ENCODE data around the gene NSUN2. TPM values are rescaled to one million over a fixed set of nuclear protein-coding genes. Genes with fewer than 3 reads are reported as not detected.

NSUN2 gene
- total RNA-seq, 3 donors from 2014 or later (not counting 1 experiment from before 2014, with no cell fraction given) = 61.3 to 87.4 (median 81.4) TPM

DNA sequence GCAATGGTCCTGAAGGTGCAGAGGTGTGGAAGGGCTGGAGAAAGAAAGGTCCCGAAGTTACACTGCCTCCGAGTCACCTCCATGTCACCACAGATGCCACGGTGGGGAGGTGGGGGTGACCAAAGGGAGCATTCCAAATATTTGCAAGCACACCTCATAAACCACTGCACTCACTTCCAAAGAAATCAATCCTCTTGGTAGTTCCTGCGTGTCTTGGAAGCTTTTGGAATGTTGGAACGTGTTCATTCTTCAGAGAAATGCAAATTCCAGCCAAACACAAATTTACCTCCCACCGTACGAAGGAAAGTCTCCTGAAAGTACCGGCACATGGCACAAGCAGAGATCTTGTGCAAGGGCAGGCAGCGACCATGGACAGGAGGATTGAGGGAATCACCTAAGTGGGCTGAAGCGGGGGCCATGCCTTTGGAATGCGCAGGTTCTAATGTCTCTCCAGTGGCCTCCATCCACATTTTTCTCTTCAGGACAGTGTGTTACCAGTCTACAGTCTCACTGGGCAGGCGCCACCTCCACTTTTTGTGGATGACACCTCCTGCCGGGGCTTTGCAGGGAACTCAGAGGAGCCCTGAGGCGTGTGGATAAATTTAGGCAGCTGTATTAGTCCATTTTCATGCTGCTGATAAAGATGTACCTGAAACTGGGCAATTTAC, 54.0 kb downstream of the NSUN2 start:
- no peak overlapping the region for H3K4me3 Mint-ChIP-seq
- no peak overlapping the region for H3K27ac Mint-ChIP-seq
- WGBS (ENCODE audit: insufficient coverage) = 80% methylated on average over 14 of the region's 14 CpGs
- H3K4me3 ChIP-seq (ENCODE audit: low read length) = no peak overlapping the region
- H3K36me3 ChIP-seq (ENCODE audit: control insufficient read depth, insufficient read depth, low read length) = no peaks in the 10 kb centered on the region
- no peaks in the 10 kb centered on the region for H3K9me3 ChIP-seq (ENCODE audit: control insufficient read depth, insufficient read depth, low read length)
- DNase-seq = no peak
- intact Hi-C loops (cut with micrococcal nuclease) = loop anchor here (10.0 kb wide), 1 partner anchor 1084 kb away; no protein-coding TSS in a partner anchor
- no peak overlapping the region for H3K27ac ChIP-seq (ENCODE audit: low read length)
- H3K9me3 Mint-ChIP-seq = no peaks in the 10 kb centered on the region
- H3K27me3 Mint-ChIP-seq (ENCODE audit: low read depth in 2 of 2) = peaks cover 15 to 33% of the 10 kb centered on the region in 2 donors
- no peaks in the 10 kb centered on the region for H3K4me1 Mint-ChIP-seq
- peaks cover 3% of the 10 kb centered on the region for H3K4me1 ChIP-seq (ENCODE audit: control insufficient read depth, insufficient read depth, low read length)
- H3K27me3 ChIP-seq (ENCODE audit: control insufficient read depth, insufficient read depth, low read length) = peaks cover 4% of the 10 kb centered on the region
- no peak for ATAC-seq
- no peaks in the 10 kb centered on the region for H3K36me3 Mint-ChIP-seq
- no peak for TF ChIP-seq CTCF (IDR thresholded peaks at IDR 0.05)

DNA sequence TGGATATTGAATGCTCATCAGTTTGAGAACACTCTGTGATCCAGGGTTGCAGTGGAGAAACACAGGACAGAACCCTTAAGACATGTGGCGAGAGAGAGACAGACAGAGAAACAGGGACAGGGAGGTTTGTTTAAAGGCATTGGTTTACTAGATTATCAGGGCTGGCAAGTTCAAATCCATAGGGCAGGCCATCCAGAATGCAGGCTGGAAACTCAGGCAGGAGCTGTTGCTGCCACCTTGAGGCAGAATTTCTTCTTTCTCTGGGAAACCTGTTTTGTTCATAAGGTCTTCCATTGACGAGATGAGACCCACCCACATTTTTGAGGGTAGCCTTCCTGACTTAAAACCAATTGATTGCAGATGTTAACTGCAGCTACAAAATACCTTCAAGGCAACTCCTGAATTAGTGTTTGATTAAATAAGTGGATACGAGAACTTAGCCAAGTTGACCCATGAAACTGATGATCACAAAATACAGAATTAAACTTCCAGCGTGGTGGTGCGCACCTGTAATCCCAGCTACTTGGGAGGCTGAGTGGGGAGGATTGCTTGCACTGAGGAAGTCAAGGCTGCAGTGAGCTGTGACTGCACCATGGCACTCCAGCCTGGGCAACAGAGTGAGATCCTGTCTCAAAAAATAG, 55.9 kb downstream of the NSUN2 start:
- no peaks in the 10 kb centered on the region for H3K9me3 ChIP-seq (ENCODE audit: control insufficient read depth, insufficient read depth, low read length)
- Mint-ChIP-seq H3K27ac (no peak overlapping the region), H3K9me3 (no peaks in the 10 kb centered on the region), H3K4me3 (no peak overlapping the region), H3K36me3 (no peaks in the 10 kb centered on the region), H3K4me1 (no peaks in the 10 kb centered on the region), H3K27me3 (ENCODE audit: low read depth in 2 of 2) (peaks cover 9 to 24% of the 10 kb centered on the region in 2 donors)
- no peak for ATAC-seq
- H3K36me3 ChIP-seq (ENCODE audit: control insufficient read depth, insufficient read depth, low read length) = no peaks in the 10 kb centered on the region
- intact Hi-C loops (cut with micrococcal nuclease) = loop anchor here (10.0 kb wide), 1 partner anchor 1082 kb away; no protein-coding TSS in a partner anchor
- H3K4me3 ChIP-seq (ENCODE audit: low read length) = no peak overlapping the region
- peak in 1 of 2 donors; percentile 38 for DNase-seq
- WGBS (ENCODE audit: insufficient coverage) = 55% methylated on average over 5 of the region's 5 CpGs
- no peaks in the 10 kb centered on the region for H3K4me1 ChIP-seq (ENCODE audit: control insufficient read depth, insufficient read depth, low read length)
- H3K27me3 ChIP-seq (ENCODE audit: control insufficient read depth, insufficient read depth, low read length) = no peaks in the 10 kb centered on the region
- H3K27ac ChIP-seq (ENCODE audit: low read length) = no peak overlapping the region
- no peak for TF ChIP-seq CTCF (IDR thresholded peaks at IDR 0.05)

- Mint-ChIP-seq H3K27me3 (ENCODE audit: low read depth in 2 of 2) (peaks cover 0 to 1% of the 10 kb centered on the region in 2 donors), H3K4me1 (no peaks in the 10 kb centered on the region), H3K36me3 (no peaks in the 10 kb centered on the region), H3K4me3 (no peak overlapping the region), H3K27ac (no peak overlapping the region), H3K9me3 (no peaks in the 10 kb centered on the region)
- 54% methylated on average over 12 of the region's 12 CpGs for WGBS (ENCODE audit: insufficient coverage)
- ATAC-seq (no peak), DNase-seq (no peak)
- H3K27me3 ChIP-seq (ENCODE audit: control insufficient read depth, insufficient read depth, low read length) = no peaks in the 10 kb centered on the region
- H3K27ac ChIP-seq (ENCODE audit: low read length) = no peak overlapping the region
- intact Hi-C loops (cut with micrococcal nuclease) = loop anchor here (10.0 kb wide), 1 partner anchor 1080 kb away; no protein-coding TSS in a partner anchor
- no peak for TF ChIP-seq CTCF (IDR thresholded peaks at IDR 0.05)
- H3K36me3 ChIP-seq (ENCODE audit: control insufficient read depth, insufficient read depth, low read length) = no peaks in the 10 kb centered on the region
- H3K4me1 ChIP-seq (ENCODE audit: control insufficient read depth, insufficient read depth, low read length) = no peaks in the 10 kb centered on the region
- H3K4me3 ChIP-seq (ENCODE audit: low read length) = no peak overlapping the region
- no peaks in the 10 kb centered on the region for H3K9me3 ChIP-seq (ENCODE audit: control insufficient read depth, insufficient read depth, low read length)
These were observed 58.2 kb downstream of the NSUN2 start for GRCh38 chr5:6574537-6575245.
